WTC11 (cell line): Measurements from ENCODE around the gene GALNTL6.

ENCODE experiments used
- CREB1 ChIP-seq: sonication (generic); formaldehyde crosslinking; IDR thresholded peaks from 2 replicates; pipeline ENCODE4 v1.8.0; 2023; ENCODE audit warnings: mild to moderate bottlenecking, missing genetic modification reagents
- CREM ChIP-seq: sonication (generic); formaldehyde crosslinking; IDR thresholded peaks from 2 replicates; pipeline ENCODE4 v1.8.1; 2022; ENCODE audit warnings: mild to moderate bottlenecking, missing genetic modification reagents, moderate library complexity
- ELF4 ChIP-seq: sonication (generic); formaldehyde crosslinking; IDR thresholded peaks from 2 replicates; pipeline ENCODE4 v1.8.1; 2022; ENCODE audit warnings: low read depth, mild to moderate bottlenecking, moderate library complexity, missing genetic modification reagents
- JUN ChIP-seq: sonication (generic); formaldehyde crosslinking; IDR thresholded peaks from 2 replicates; pipeline ENCODE4 v1.8.0; 2023; ENCODE audit warnings: mild to moderate bottlenecking, missing genetic modification reagents
- KAT7 ChIP-seq: sonication (generic); formaldehyde crosslinking; IDR thresholded peaks from 2 replicates; pipeline ENCODE4 v1.8.1; 2023; ENCODE audit warnings: missing genetic modification reagents, mild to moderate bottlenecking, borderline replicate concordance
- OVOL2 ChIP-seq: fragments of 250-450 bp; sonication (Bioruptor Pico); IDR thresholded peaks from 2 replicates; pipeline ENCODE4 v1.9.0; 2021; ENCODE audit warnings: mild to moderate bottlenecking, borderline replicate concordance
- SMAD3 ChIP-seq: sonication (generic); formaldehyde crosslinking; IDR thresholded peaks from 2 replicates; pipeline ENCODE4 v1.8.0; 2022; ENCODE audit warnings: missing genetic modification reagents, mild to moderate bottlenecking, borderline replicate concordance
- ZNF121 ChIP-seq: sonication (generic); formaldehyde crosslinking; IDR thresholded peaks from 2 replicates; pipeline ENCODE4 v1.8.0; 2023; ENCODE audit warnings: missing genetic modification reagents
- ZNF232 ChIP-seq: sonication (generic); formaldehyde crosslinking; IDR thresholded peaks from 2 replicates; pipeline ENCODE4 v1.8.0; 2022; ENCODE audit warnings: mild to moderate bottlenecking, missing genetic modification reagents
- TF ChIP-seq, protein P1 (sequence below): sonication (generic); formaldehyde crosslinking; IDR thresholded peaks from 2 replicates; pipeline ENCODE4 v1.8.0; 2022; ENCODE audit warnings: mild to moderate bottlenecking, missing genetic modification reagents
- TF ChIP-seq, protein P2 (sequence below): sonication (generic); formaldehyde crosslinking; IDR thresholded peaks from 2 replicates; pipeline ENCODE4 v1.8.0; 2023; ENCODE audit warnings: missing genetic modification reagents
- TF ChIP-seq, protein P3 (sequence below): fragments of 200-600 bp; IDR thresholded peaks from 2 replicates; pipeline ENCODE4 v1.8.0; 2022; ENCODE audit warnings: antibody characterized with exemption
- TF ChIP-seq, protein P4 (sequence below): sonication (generic); formaldehyde crosslinking; IDR thresholded peaks from 2 replicates; pipeline ENCODE4 v1.8.0; 2022; ENCODE audit warnings: mild to moderate bottlenecking, missing genetic modification reagents

DNA sequence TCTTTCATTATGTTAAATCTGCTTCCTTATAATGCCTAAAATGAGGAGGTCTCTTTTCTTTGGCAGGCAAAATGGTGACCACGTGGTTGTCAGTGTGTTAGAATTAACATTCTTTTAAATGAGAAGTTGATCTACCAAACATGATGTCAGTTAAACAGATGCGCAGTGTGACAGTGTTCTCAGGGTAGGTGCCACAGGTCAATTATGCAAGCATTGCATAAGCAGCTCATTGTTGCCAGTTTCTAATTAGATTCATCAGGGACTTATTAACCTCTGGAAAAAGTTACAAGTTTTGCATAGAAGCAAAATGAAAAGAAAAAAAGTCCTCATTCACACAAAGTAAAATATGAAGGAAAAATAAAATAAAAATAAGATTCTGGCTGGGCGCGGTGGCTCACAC, 1031.4 kb downstream of the GALNTL6 start:
- TF ChIP-seq, protein P1, sequence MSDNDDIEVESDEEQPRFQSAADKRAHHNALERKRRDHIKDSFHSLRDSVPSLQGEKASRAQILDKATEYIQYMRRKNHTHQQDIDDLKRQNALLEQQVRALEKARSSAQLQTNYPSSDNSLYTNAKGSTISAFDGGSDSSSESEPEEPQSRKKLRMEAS: no peak
- TF ChIP-seq, protein P2, sequence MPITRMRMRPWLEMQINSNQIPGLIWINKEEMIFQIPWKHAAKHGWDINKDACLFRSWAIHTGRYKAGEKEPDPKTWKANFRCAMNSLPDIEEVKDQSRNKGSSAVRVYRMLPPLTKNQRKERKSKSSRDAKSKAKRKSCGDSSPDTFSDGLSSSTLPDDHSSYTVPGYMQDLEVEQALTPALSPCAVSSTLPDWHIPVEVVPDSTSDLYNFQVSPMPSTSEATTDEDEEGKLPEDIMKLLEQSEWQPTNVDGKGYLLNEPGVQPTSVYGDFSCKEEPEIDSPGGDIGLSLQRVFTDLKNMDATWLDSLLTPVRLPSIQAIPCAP (CRISPR knock-in tag): no peak
- no peak for TF ChIP-seq ZNF121 (CRISPR knock-in tag)
- TF ChIP-seq ELF4 (CRISPR knock-in tag): no peak
- TF ChIP-seq, protein P3, sequence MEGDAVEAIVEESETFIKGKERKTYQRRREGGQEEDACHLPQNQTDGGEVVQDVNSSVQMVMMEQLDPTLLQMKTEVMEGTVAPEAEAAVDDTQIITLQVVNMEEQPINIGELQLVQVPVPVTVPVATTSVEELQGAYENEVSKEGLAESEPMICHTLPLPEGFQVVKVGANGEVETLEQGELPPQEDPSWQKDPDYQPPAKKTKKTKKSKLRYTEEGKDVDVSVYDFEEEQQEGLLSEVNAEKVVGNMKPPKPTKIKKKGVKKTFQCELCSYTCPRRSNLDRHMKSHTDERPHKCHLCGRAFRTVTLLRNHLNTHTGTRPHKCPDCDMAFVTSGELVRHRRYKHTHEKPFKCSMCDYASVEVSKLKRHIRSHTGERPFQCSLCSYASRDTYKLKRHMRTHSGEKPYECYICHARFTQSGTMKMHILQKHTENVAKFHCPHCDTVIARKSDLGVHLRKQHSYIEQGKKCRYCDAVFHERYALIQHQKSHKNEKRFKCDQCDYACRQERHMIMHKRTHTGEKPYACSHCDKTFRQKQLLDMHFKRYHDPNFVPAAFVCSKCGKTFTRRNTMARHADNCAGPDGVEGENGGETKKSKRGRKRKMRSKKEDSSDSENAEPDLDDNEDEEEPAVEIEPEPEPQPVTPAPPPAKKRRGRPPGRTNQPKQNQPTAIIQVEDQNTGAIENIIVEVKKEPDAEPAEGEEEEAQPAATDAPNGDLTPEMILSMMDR: no peak
- no peak for TF ChIP-seq OVOL2 (CRISPR knock-in tag)
- TF ChIP-seq, protein P4, sequence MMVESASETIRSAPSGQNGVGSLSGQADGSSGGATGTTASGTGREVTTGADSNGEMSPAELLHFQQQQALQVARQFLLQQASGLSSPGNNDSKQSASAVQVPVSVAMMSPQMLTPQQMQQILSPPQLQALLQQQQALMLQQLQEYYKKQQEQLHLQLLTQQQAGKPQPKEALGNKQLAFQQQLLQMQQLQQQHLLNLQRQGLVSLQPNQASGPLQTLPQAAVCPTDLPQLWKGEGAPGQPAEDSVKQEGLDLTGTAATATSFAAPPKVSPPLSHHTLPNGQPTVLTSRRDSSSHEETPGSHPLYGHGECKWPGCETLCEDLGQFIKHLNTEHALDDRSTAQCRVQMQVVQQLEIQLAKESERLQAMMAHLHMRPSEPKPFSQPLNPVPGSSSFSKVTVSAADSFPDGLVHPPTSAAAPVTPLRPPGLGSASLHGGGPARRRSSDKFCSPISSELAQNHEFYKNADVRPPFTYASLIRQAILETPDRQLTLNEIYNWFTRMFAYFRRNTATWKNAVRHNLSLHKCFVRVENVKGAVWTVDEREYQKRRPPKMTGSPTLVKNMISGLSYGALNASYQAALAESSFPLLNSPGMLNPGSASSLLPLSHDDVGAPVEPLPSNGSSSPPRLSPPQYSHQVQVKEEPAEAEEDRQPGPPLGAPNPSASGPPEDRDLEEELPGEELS (CRISPR knock-in tag): no peak
- TF ChIP-seq CREM: no peak
- TF ChIP-seq KAT7 (CRISPR knock-in tag): no peak
- no peak for TF ChIP-seq ZNF232 (CRISPR knock-in tag)
- TF ChIP-seq SMAD3: no peak
- TF ChIP-seq CREB1 (CRISPR knock-in tag): no peak
- no peak for TF ChIP-seq JUN (CRISPR knock-in tag)
